WTC11 (cell line): ENCODE measurements around the gene MRPL41. TPM values are rescaled to one million over a fixed set of nuclear protein-coding genes. Genes with fewer than 3 reads are reported as not detected.
A peak's percentile ranks its signal among the peaks of the same experiment; 100 is the strongest.

ENCODE experiments used
- ATF1 ChIP-seq: sonication (generic); formaldehyde crosslinking; IDR thresholded peaks from 2 replicates; pipeline ENCODE4 v1.8.1; 2023; ENCODE audit warnings: mild to moderate bottlenecking, moderate library complexity, missing genetic modification reagents
- FOXK1 ChIP-seq: sonication (generic); formaldehyde crosslinking; IDR thresholded peaks from 2 replicates; pipeline ENCODE4 v1.8.0; 2022; ENCODE audit warnings: mild to moderate bottlenecking, moderate library complexity, missing genetic modification reagents
- FOXP1 ChIP-seq: sonication (generic); formaldehyde crosslinking; IDR thresholded peaks from 2 replicates; pipeline ENCODE4 v1.8.0; 2022; ENCODE audit warnings: missing genetic modification reagents, mild to moderate bottlenecking, moderate library complexity, borderline replicate concordance
- HMGA2 ChIP-seq: fragments of 250-450 bp; sonication (Bioruptor Pico); IDR thresholded peaks from 2 replicates; pipeline ENCODE4 v1.4.0; 2021; ENCODE audit warnings: mild to moderate bottlenecking, moderate library complexity
- IRF2 ChIP-seq: sonication (generic); formaldehyde crosslinking; IDR thresholded peaks from 2 replicates; pipeline ENCODE4 v1.8.0; 2022; ENCODE audit warnings: low read depth, missing genetic modification reagents, borderline replicate concordance
- NFATC4 ChIP-seq: fragments of 250-450 bp; sonication (Bioruptor Pico); IDR thresholded peaks from 2 replicates; pipeline ENCODE4 v1.9.0; 2021; ENCODE audit warnings: mild to moderate bottlenecking
- NR2C2 ChIP-seq: sonication (generic); formaldehyde crosslinking; IDR thresholded peaks from 2 replicates; pipeline ENCODE4 v1.8.0; 2022; ENCODE audit warnings: mild to moderate bottlenecking, missing genetic modification reagents
- NR3C1 ChIP-seq: sonication (generic); formaldehyde crosslinking; conservative IDR thresholded peaks from 2 replicates; pipeline ENCODE4 v1.8.1; 2023; ENCODE audit warnings: low read depth, mild to moderate bottlenecking, missing genetic modification reagents
- SMAD4 ChIP-seq: sonication (generic); formaldehyde crosslinking; IDR thresholded peaks from 2 replicates; pipeline ENCODE4 v1.8.0; 2022; ENCODE audit warnings: mild to moderate bottlenecking, missing genetic modification reagents
- TEAD1 ChIP-seq: sonication (generic); formaldehyde crosslinking; IDR thresholded peaks from 2 replicates; pipeline ENCODE4 v1.8.0; 2022; ENCODE audit warnings: mild to moderate bottlenecking, missing genetic modification reagents
- ZNF263 ChIP-seq: sonication (generic); formaldehyde crosslinking; IDR thresholded peaks from 2 replicates; pipeline ENCODE4 v1.8.1; 2022; ENCODE audit warnings: low read depth, mild to moderate bottlenecking, moderate library complexity, missing genetic modification reagents
- ZNF396 ChIP-seq: fragments of 250-450 bp; sonication (Bioruptor Pico); IDR thresholded peaks from 2 replicates; pipeline ENCODE4 v1.8.0; 2021; ENCODE audit warnings: mild to moderate bottlenecking, moderate library complexity, borderline replicate concordance
- ZNF423 ChIP-seq: fragments of 250-450 bp; sonication (Bioruptor Pico); IDR thresholded peaks from 2 replicates; pipeline ENCODE4 v2.1.2; 2022; ENCODE audit warnings: mild to moderate bottlenecking, moderate library complexity
- ZNF671 ChIP-seq: fragments of 250-450 bp; sonication (Bioruptor Pico); IDR thresholded peaks from 2 replicates; pipeline ENCODE4 v1.8.0; 2021; ENCODE audit warnings: mild to moderate bottlenecking
- total RNA-seq: library from RNA; stranded (reverse); gene quantifications from 3 replicates; pipeline ENCODE4 v1.2.3, GENCODE V29; 2021
- TF ChIP-seq, protein P1 (sequence below): sonication (generic); formaldehyde crosslinking; IDR thresholded peaks from 2 replicates; pipeline ENCODE4 v1.8.1; 2023; ENCODE audit warnings: mild to moderate bottlenecking, missing genetic modification reagents, moderate library complexity
- TF ChIP-seq, protein P2 (sequence below): sonication (generic); formaldehyde crosslinking; IDR thresholded peaks from 2 replicates; pipeline ENCODE4 v1.8.1; 2022; ENCODE audit warnings: low read depth, mild to moderate bottlenecking, moderate library complexity, missing genetic modification reagents, borderline replicate concordance
- TF ChIP-seq, protein P3 (sequence below): fragments of 200-600 bp; IDR thresholded peaks from 2 replicates; pipeline ENCODE4 v1.8.0; 2022; ENCODE audit warnings: antibody characterized with exemption
- TF ChIP-seq, protein P4 (sequence below): sonication (generic); formaldehyde crosslinking; IDR thresholded peaks from 2 replicates; pipeline ENCODE4 v1.8.0; 2023; ENCODE audit warnings: missing genetic modification reagents, mild to moderate bottlenecking, borderline replicate concordance
- TF ChIP-seq, protein P5 (sequence below): sonication (generic); formaldehyde crosslinking; conservative IDR thresholded peaks from 2 replicates; pipeline ENCODE4 v1.8.1; 2023; ENCODE audit warnings: mild to moderate bottlenecking, low read depth, missing genetic modification reagents, moderate library complexity
- TF ChIP-seq, protein P6 (sequence below): sonication (generic); formaldehyde crosslinking; IDR thresholded peaks from 2 replicates; pipeline ENCODE4 v1.8.1; 2023; ENCODE audit warnings: mild to moderate bottlenecking, missing genetic modification reagents
- TF ChIP-seq, protein P7 (sequence below): sonication (generic); formaldehyde crosslinking; IDR thresholded peaks from 2 replicates; pipeline ENCODE4 v1.8.1; 2022; ENCODE audit warnings: mild to moderate bottlenecking, missing genetic modification reagents, moderate library complexity, borderline replicate concordance
- TF ChIP-seq, protein P8 (sequence below): sonication (generic); formaldehyde crosslinking; IDR thresholded peaks from 2 replicates; pipeline ENCODE4 v1.8.1; 2022; ENCODE audit warnings: missing genetic modification reagents, borderline replicate concordance

MRPL41 gene
- total RNA-seq, 1 experiment from 2014 or later = 70.1 TPM

DNA sequence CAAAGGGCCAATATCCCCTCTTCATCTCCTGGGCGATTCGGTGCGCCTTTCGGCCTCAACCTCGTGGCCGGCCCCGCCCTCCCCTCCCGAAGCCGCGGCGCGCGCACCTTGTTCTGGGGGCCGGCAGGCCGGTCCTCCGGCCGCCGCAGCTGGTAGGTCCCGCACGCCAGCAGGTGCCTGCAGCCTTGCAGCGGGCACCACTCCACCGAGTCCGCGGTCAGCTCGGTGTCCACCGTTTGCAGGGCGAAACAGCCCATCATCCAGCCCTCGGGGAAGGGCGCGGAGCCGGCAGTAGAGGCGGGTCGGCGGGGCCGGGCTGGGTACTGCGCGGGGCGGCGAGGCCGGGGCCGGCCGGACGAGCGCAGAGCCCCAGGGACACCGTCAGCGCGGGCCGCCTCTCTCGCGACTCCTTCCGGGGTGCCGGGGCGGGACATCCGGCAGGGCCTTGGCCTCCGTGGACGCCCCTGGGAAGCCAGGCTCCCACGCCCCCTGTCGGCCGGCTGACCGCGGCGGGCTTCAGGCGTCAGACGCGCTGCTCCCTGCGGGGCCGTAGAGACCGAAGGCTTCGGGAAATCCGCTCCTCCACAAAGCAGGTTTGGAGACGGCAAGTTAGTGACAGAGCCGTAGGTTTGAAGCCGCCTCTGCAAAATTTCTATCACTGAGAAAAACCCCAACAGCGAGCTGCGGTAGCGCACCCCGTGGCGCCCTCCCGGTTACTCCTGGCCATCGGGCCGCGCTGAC is 27.0 kb downstream of the MRPL41 start, which contains the start of gene DPH7 (continued):
- TF ChIP-seq, protein P1, sequence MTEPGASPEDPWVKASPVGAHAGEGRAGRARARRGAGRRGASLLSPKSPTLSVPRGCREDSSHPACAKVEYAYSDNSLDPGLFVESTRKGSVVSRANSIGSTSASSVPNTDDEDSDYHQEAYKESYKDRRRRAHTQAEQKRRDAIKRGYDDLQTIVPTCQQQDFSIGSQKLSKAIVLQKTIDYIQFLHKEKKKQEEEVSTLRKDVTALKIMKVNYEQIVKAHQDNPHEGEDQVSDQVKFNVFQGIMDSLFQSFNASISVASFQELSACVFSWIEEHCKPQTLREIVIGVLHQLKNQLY = 0 out of 2 replicates have a peak, but pooled peaks have one; percentile 66
- TF ChIP-seq NFATC4 (CRISPR knock-in tag) (peak; percentile 21; the same call in 1 of the 2 replicates), ATF1 (CRISPR knock-in tag) (no peak), IRF2 (CRISPR knock-in tag) (no peak), ZNF396 (no peak), FOXK1 (CRISPR knock-in tag) (peak; percentile 79), SMAD4 (CRISPR knock-in tag) (no peak), ZNF423 (CRISPR knock-in tag) (peak; percentile 91), NR2C2 (peak; percentile 99), HMGA2 (CRISPR knock-in tag) (no peak), NR3C1 (CRISPR knock-in tag) (no peak), TEAD1 (peak; percentile 88), FOXP1 (peak; percentile 65; the same call in 1 of the 2 replicates), ZNF263 (no peak), ZNF671 (CRISPR knock-in tag) (no peak)
- TF ChIP-seq, protein P2, sequence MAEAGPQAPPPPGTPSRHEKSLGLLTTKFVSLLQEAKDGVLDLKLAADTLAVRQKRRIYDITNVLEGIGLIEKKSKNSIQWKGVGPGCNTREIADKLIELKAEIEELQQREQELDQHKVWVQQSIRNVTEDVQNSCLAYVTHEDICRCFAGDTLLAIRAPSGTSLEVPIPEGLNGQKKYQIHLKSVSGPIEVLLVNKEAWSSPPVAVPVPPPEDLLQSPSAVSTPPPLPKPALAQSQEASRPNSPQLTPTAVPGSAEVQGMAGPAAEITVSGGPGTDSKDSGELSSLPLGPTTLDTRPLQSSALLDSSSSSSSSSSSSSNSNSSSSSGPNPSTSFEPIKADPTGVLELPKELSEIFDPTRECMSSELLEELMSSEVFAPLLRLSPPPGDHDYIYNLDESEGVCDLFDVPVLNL (CRISPR knock-in tag) = no peak
- TF ChIP-seq, protein P3, sequence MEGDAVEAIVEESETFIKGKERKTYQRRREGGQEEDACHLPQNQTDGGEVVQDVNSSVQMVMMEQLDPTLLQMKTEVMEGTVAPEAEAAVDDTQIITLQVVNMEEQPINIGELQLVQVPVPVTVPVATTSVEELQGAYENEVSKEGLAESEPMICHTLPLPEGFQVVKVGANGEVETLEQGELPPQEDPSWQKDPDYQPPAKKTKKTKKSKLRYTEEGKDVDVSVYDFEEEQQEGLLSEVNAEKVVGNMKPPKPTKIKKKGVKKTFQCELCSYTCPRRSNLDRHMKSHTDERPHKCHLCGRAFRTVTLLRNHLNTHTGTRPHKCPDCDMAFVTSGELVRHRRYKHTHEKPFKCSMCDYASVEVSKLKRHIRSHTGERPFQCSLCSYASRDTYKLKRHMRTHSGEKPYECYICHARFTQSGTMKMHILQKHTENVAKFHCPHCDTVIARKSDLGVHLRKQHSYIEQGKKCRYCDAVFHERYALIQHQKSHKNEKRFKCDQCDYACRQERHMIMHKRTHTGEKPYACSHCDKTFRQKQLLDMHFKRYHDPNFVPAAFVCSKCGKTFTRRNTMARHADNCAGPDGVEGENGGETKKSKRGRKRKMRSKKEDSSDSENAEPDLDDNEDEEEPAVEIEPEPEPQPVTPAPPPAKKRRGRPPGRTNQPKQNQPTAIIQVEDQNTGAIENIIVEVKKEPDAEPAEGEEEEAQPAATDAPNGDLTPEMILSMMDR = peak; percentile 75
- TF ChIP-seq, protein P4, sequence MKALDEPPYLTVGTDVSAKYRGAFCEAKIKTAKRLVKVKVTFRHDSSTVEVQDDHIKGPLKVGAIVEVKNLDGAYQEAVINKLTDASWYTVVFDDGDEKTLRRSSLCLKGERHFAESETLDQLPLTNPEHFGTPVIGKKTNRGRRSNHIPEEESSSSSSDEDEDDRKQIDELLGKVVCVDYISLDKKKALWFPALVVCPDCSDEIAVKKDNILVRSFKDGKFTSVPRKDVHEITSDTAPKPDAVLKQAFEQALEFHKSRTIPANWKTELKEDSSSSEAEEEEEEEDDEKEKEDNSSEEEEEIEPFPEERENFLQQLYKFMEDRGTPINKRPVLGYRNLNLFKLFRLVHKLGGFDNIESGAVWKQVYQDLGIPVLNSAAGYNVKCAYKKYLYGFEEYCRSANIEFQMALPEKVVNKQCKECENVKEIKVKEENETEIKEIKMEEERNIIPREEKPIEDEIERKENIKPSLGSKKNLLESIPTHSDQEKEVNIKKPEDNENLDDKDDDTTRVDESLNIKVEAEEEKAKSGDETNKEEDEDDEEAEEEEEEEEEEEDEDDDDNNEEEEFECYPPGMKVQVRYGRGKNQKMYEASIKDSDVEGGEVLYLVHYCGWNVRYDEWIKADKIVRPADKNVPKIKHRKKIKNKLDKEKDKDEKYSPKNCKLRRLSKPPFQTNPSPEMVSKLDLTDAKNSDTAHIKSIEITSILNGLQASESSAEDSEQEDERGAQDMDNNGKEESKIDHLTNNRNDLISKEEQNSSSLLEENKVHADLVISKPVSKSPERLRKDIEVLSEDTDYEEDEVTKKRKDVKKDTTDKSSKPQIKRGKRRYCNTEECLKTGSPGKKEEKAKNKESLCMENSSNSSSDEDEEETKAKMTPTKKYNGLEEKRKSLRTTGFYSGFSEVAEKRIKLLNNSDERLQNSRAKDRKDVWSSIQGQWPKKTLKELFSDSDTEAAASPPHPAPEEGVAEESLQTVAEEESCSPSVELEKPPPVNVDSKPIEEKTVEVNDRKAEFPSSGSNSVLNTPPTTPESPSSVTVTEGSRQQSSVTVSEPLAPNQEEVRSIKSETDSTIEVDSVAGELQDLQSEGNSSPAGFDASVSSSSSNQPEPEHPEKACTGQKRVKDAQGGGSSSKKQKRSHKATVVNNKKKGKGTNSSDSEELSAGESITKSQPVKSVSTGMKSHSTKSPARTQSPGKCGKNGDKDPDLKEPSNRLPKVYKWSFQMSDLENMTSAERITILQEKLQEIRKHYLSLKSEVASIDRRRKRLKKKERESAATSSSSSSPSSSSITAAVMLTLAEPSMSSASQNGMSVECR = peak; percentile 16; the same call in 1 of the 2 replicates
- TF ChIP-seq, protein P5, sequence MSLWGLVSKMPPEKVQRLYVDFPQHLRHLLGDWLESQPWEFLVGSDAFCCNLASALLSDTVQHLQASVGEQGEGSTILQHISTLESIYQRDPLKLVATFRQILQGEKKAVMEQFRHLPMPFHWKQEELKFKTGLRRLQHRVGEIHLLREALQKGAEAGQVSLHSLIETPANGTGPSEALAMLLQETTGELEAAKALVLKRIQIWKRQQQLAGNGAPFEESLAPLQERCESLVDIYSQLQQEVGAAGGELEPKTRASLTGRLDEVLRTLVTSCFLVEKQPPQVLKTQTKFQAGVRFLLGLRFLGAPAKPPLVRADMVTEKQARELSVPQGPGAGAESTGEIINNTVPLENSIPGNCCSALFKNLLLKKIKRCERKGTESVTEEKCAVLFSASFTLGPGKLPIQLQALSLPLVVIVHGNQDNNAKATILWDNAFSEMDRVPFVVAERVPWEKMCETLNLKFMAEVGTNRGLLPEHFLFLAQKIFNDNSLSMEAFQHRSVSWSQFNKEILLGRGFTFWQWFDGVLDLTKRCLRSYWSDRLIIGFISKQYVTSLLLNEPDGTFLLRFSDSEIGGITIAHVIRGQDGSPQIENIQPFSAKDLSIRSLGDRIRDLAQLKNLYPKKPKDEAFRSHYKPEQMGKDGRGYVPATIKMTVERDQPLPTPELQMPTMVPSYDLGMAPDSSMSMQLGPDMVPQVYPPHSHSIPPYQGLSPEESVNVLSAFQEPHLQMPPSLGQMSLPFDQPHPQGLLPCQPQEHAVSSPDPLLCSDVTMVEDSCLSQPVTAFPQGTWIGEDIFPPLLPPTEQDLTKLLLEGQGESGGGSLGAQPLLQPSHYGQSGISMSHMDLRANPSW (CRISPR knock-in tag) = no peak
- TF ChIP-seq, protein P6, sequence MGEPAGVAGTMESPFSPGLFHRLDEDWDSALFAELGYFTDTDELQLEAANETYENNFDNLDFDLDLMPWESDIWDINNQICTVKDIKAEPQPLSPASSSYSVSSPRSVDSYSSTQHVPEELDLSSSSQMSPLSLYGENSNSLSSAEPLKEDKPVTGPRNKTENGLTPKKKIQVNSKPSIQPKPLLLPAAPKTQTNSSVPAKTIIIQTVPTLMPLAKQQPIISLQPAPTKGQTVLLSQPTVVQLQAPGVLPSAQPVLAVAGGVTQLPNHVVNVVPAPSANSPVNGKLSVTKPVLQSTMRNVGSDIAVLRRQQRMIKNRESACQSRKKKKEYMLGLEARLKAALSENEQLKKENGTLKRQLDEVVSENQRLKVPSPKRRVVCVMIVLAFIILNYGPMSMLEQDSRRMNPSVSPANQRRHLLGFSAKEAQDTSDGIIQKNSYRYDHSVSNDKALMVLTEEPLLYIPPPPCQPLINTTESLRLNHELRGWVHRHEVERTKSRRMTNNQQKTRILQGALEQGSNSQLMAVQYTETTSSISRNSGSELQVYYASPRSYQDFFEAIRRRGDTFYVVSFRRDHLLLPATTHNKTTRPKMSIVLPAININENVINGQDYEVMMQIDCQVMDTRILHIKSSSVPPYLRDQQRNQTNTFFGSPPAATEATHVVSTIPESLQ (CRISPR knock-in tag) = no peak
- TF ChIP-seq, protein P7, sequence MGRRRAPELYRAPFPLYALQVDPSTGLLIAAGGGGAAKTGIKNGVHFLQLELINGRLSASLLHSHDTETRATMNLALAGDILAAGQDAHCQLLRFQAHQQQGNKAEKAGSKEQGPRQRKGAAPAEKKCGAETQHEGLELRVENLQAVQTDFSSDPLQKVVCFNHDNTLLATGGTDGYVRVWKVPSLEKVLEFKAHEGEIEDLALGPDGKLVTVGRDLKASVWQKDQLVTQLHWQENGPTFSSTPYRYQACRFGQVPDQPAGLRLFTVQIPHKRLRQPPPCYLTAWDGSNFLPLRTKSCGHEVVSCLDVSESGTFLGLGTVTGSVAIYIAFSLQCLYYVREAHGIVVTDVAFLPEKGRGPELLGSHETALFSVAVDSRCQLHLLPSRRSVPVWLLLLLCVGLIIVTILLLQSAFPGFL (CRISPR knock-in tag) = no peak
- TF ChIP-seq, protein P8, sequence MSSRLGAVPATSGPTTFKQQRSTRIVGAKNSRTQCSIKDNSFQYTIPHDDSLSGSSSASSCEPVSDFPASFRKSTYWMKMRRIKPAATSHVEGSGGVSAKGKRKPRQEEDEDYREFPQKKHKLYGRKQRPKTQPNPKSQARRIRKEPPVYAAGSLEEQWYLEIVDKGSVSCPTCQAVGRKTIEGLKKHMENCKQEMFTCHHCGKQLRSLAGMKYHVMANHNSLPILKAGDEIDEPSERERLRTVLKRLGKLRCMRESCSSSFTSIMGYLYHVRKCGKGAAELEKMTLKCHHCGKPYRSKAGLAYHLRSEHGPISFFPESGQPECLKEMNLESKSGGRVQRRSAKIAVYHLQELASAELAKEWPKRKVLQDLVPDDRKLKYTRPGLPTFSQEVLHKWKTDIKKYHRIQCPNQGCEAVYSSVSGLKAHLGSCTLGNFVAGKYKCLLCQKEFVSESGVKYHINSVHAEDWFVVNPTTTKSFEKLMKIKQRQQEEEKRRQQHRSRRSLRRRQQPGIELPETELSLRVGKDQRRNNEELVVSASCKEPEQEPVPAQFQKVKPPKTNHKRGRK = no peak
